ENCODE results near the gene ABL1. TPM values are rescaled to one million over a fixed set of nuclear protein-coding genes. Genes with fewer than 3 reads are reported as not detected.

Gene ABL1
- total RNA-seq, 1 experiment from 2014 or later, result 57.2 TPM

- no peaks in the 10 kb centered on the region for H3K4me1 ChIP-seq
- H3K4me3 ChIP-seq, result no peak overlapping the region
- DNase-seq, result no peak
- peaks cover 18% of the 10 kb centered on the region for H3K36me3 ChIP-seq
- no peaks in the 10 kb centered on the region for H3K9me3 ChIP-seq (replicated peaks)
- H3K27me3 ChIP-seq, result no peaks in the 10 kb centered on the region; the same call in 1 of the 2 replicates
- no peak overlapping the region for H3K27ac ChIP-seq
Measured at GRCh38 chr9:130894546-130894945, 59.5 kb downstream of the ABL1 start.

- Histone ChIP-seq H3K4me3 (no peak overlapping the region), H3K36me3 (peaks cover 13% of the 10 kb centered on the region), H3K27ac (no peak overlapping the region), H3K4me1 (no peaks in the 10 kb centered on the region), H3K9me3 (replicated peaks) (no peaks in the 10 kb centered on the region), H3K27me3 (no peaks in the 10 kb centered on the region; the same call in none of the 2 replicates)
- DNase-seq, result no peak
Measured at GRCh38 chr9:130895038-130895437, 60.0 kb downstream of the ABL1 start.

GRCh38 chr9:130895481-130896232 lies 60.6 kb downstream of the ABL1 start:
- Histone ChIP-seq H3K36me3 (peaks cover 7% of the 10 kb centered on the region; the same call in 1 of the 2 replicates), H3K27me3 (peaks cover 4% of the 10 kb centered on the region), H3K4me3 (no peak overlapping the region), H3K27ac (no peak overlapping the region), H3K4me1 (peaks cover 2% of the 10 kb centered on the region; the same call in 1 of the 2 replicates), H3K9me3 (replicated peaks) (no peaks in the 10 kb centered on the region)
- DNase-seq, result no peak

- no peak within 1 kb of the TSS for H3K27ac ChIP-seq
- H3K4me3 ChIP-seq, result no peak within 1 kb of the TSS
- no peak for DNase-seq
- peaks cover 7% of the 10 kb centered on the region; the same call in 1 of the 2 replicates for H3K36me3 ChIP-seq
- H3K4me1 ChIP-seq, result peaks cover 4% of the 10 kb centered on the region; the same call in 1 of the 2 replicates
- no peaks in the 10 kb centered on the region for H3K9me3 ChIP-seq (replicated peaks)
- peaks cover 5% of the 10 kb centered on the region for H3K27me3 ChIP-seq
Measured at GRCh38 chr9:130896233-130897014, 61.4 kb downstream of the ABL1 start, which contains the start of gene QRFP. QRFP (minus strand) TSS chr9:130896812; CDS start chr9:130893838, 2,974 bp downstream.

- Histone ChIP-seq H3K36me3 (peaks cover 7% of the 10 kb centered on the region; the same call in 1 of the 2 replicates), H3K9me3 (replicated peaks) (no peaks in the 10 kb centered on the region), H3K4me3 (no peak overlapping the region), H3K4me1 (peaks cover 4% of the 10 kb centered on the region; the same call in 1 of the 2 replicates), H3K27me3 (peaks cover 13% of the 10 kb centered on the region), H3K27ac (no peak overlapping the region)
- no peak for DNase-seq
Measured at GRCh38 chr9:130897105-130897751, 62.2 kb downstream of the ABL1 start.

- Histone ChIP-seq H3K36me3 (peaks cover 2% of the 10 kb centered on the region; the same call in 1 of the 2 replicates), H3K4me3 (no peak overlapping the region), H3K9me3 (replicated peaks) (no peaks in the 10 kb centered on the region), H3K27ac (no peak overlapping the region), H3K27me3 (peaks cover 21% of the 10 kb centered on the region), H3K4me1 (peaks cover 4% of the 10 kb centered on the region; the same call in 1 of the 2 replicates)
- no peak for DNase-seq
Measured at GRCh38 chr9:130897848-130898551, 62.9 kb downstream of the ABL1 start.

- no peak for DNase-seq
- peaks cover 22% of the 10 kb centered on the region for H3K27me3 ChIP-seq
- H3K4me3 ChIP-seq, result no peak overlapping the region
- no peaks in the 10 kb centered on the region for H3K9me3 ChIP-seq (replicated peaks)
- no peak overlapping the region for H3K27ac ChIP-seq
- H3K4me1 ChIP-seq, result peaks cover 4% of the 10 kb centered on the region; the same call in 1 of the 2 replicates
- no peaks in the 10 kb centered on the region for H3K36me3 ChIP-seq
Measured at GRCh38 chr9:130898552-130898852, 63.4 kb downstream of the ABL1 start.

GRCh38 chr9:130899051-130899748 lies 64.1 kb downstream of the ABL1 start:
- Histone ChIP-seq H3K9me3 (replicated peaks) (no peaks in the 10 kb centered on the region), H3K4me3 (no peak overlapping the region), H3K36me3 (no peaks in the 10 kb centered on the region), H3K4me1 (peaks cover 4% of the 10 kb centered on the region; the same call in 1 of the 2 replicates), H3K27ac (no peak overlapping the region), H3K27me3 (peaks cover 24% of the 10 kb centered on the region)
- DNase-seq, result peak; percentile 40 to 45

GRCh38 chr9:130900701-130901497 lies 65.8 kb downstream of the ABL1 start:
- DNase-seq, result no peak
- Histone ChIP-seq H3K9me3 (replicated peaks) (no peaks in the 10 kb centered on the region), H3K27ac (no peak overlapping the region), H3K27me3 (peaks cover 28% of the 10 kb centered on the region), H3K4me1 (peaks cover 4% of the 10 kb centered on the region; the same call in 1 of the 2 replicates), H3K36me3 (no peaks in the 10 kb centered on the region), H3K4me3 (no peak overlapping the region)

GRCh38 chr9:130901498-130902203 lies 66.6 kb downstream of the ABL1 start:
- Histone ChIP-seq H3K27ac (no peak overlapping the region), H3K36me3 (no peaks in the 10 kb centered on the region), H3K9me3 (replicated peaks) (no peaks in the 10 kb centered on the region), H3K27me3 (peaks cover 36% of the 10 kb centered on the region), H3K4me3 (no peak overlapping the region), H3K4me1 (peaks cover 4% of the 10 kb centered on the region; the same call in 1 of the 2 replicates)
- no peak for DNase-seq

- H3K27me3 ChIP-seq, result peaks cover 42% of the 10 kb centered on the region
- H3K4me1 ChIP-seq, result peaks cover 4% of the 10 kb centered on the region; the same call in 1 of the 2 replicates
- H3K4me3 ChIP-seq, result no peak overlapping the region
- H3K9me3 ChIP-seq (replicated peaks), result no peaks in the 10 kb centered on the region
- no peak for DNase-seq
- no peaks in the 10 kb centered on the region for H3K36me3 ChIP-seq
- H3K27ac ChIP-seq, result no peak overlapping the region
Measured at GRCh38 chr9:130902204-130903185, 67.4 kb downstream of the ABL1 start.

Measured in SJCRH30 (cell line).